ENCODE measurements around the gene USP28. TPM values are rescaled to one million over a fixed set of nuclear protein-coding genes. Genes with fewer than 3 reads are reported as not detected.

USP28 gene
- total RNA-seq, 1 donor from 2014 or later, result 14.2 TPM

- no peak overlapping the region for H3K27ac Mint-ChIP-seq
- Histone ChIP-seq H3K9me3 (ENCODE audit: low read depth) (no peaks in the 10 kb centered on the region), H3K4me2 (no peak overlapping the region), H3K27me3 (no peaks in the 10 kb centered on the region), H3K27ac (no peak overlapping the region), H3K79me2 (ENCODE audit: low read depth) (no peaks in the 10 kb centered on the region), H3K36me3 (no peaks in the 10 kb centered on the region), H3K4me3 (no peak overlapping the region), H2AFZ (replicated peaks) (no peak overlapping the region), H3K4me1 (no peaks in the 10 kb centered on the region), H3F3A (ENCODE audit: low read depth) (no peaks in the 10 kb centered on the region), H3K9ac (no peak overlapping the region), H4K20me1 (ENCODE audit: low read depth) (no peaks in the 10 kb centered on the region)
- no peaks in the 10 kb centered on the region for H3K27me3 Mint-ChIP-seq (ENCODE audit: insufficient read depth, low read depth)
- no peak overlapping the region for H3K4me3 Mint-ChIP-seq
- H3K36me3 Mint-ChIP-seq, result peaks cover 18% of the 10 kb centered on the region
- no peak for DNase-seq (ENCODE audit: low spot score)
- no peaks in the 10 kb centered on the region for H3K9me3 Mint-ChIP-seq
- no peak for TF ChIP-seq EZH2phosphoT487 (IDR thresholded peaks at IDR 0.05)
- TF ChIP-seq, protein P1, sequence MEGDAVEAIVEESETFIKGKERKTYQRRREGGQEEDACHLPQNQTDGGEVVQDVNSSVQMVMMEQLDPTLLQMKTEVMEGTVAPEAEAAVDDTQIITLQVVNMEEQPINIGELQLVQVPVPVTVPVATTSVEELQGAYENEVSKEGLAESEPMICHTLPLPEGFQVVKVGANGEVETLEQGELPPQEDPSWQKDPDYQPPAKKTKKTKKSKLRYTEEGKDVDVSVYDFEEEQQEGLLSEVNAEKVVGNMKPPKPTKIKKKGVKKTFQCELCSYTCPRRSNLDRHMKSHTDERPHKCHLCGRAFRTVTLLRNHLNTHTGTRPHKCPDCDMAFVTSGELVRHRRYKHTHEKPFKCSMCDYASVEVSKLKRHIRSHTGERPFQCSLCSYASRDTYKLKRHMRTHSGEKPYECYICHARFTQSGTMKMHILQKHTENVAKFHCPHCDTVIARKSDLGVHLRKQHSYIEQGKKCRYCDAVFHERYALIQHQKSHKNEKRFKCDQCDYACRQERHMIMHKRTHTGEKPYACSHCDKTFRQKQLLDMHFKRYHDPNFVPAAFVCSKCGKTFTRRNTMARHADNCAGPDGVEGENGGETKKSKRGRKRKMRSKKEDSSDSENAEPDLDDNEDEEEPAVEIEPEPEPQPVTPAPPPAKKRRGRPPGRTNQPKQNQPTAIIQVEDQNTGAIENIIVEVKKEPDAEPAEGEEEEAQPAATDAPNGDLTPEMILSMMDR (IDR thresholded peaks at IDR 0.05), result no peak
- no peak for TF ChIP-seq EZH2 (IDR thresholded peaks at IDR 0.05)
- no peaks in the 10 kb centered on the region for H3K4me1 Mint-ChIP-seq
These were observed 37.4 kb downstream of the USP28 start for GRCh38 chr11:113838005-113838404.

DNA sequence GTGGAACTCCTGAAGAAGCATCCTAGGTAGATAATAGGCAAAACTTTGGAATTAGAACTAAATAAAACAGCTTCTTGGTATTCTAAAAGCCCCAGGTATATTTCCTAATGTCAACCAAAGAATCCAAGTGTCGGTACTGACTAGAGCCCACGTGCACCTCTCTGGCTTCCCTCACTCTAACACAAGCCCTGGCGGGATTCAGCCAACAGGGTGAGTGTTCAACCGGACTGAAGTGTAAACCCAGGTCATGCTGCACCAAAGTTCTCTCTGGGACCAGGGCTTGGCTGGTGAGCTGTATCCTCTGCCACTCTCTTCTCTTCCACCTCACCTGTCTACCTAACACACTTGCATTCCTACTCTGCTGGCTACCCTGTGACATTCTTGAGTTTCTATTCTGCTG lies 40.1 kb downstream of the USP28 start:
- no peaks in the 10 kb centered on the region for H3K4me1 ChIP-seq
- no peaks in the 10 kb centered on the region for H3K79me2 ChIP-seq (ENCODE audit: low read depth)
- H3K9ac ChIP-seq, result no peak overlapping the region
- H3K4me2 ChIP-seq, result no peak overlapping the region
- H3K9me3 Mint-ChIP-seq, result no peaks in the 10 kb centered on the region
- TF ChIP-seq EZH2 (IDR thresholded peaks at IDR 0.05), result no peak
- H3K27ac ChIP-seq, result no peak overlapping the region
- no peak overlapping the region for H2AFZ ChIP-seq (replicated peaks)
- H3K9me3 ChIP-seq (ENCODE audit: low read depth), result no peaks in the 10 kb centered on the region
- H3K27ac Mint-ChIP-seq, result no peak overlapping the region
- H3K36me3 ChIP-seq, result no peaks in the 10 kb centered on the region
- no peaks in the 10 kb centered on the region for H3K4me1 Mint-ChIP-seq
- H3K36me3 Mint-ChIP-seq, result peaks cover 15% of the 10 kb centered on the region
- no peaks in the 10 kb centered on the region for H3K27me3 ChIP-seq
- no peak overlapping the region for H3K4me3 Mint-ChIP-seq
- no peaks in the 10 kb centered on the region for H3F3A ChIP-seq (ENCODE audit: low read depth)
- no peak overlapping the region for H3K4me3 ChIP-seq
- no peaks in the 10 kb centered on the region for H4K20me1 ChIP-seq (ENCODE audit: low read depth)
- DNase-seq (ENCODE audit: low spot score), result no peak
- H3K27me3 Mint-ChIP-seq (ENCODE audit: insufficient read depth, low read depth), result no peaks in the 10 kb centered on the region

GRCh38 chr11:113833151-113833550 lies 42.2 kb downstream of the USP28 start:
- no peak overlapping the region for H3K4me2 ChIP-seq
- no peaks in the 10 kb centered on the region for H3K79me2 ChIP-seq (ENCODE audit: low read depth)
- no peaks in the 10 kb centered on the region for H4K20me1 ChIP-seq (ENCODE audit: low read depth)
- no peak overlapping the region for H3K9ac ChIP-seq
- no peaks in the 10 kb centered on the region for H3K27me3 ChIP-seq
- H3K4me1 ChIP-seq, result no peaks in the 10 kb centered on the region
- H3K4me3 ChIP-seq, result no peak overlapping the region
- H3F3A ChIP-seq (ENCODE audit: low read depth), result no peaks in the 10 kb centered on the region
- no peaks in the 10 kb centered on the region for H3K9me3 ChIP-seq (ENCODE audit: low read depth)
- H3K27ac ChIP-seq, result no peak overlapping the region
- H3K4me3 Mint-ChIP-seq, result no peak overlapping the region
- no peak for DNase-seq (ENCODE audit: low spot score)
- H3K27me3 Mint-ChIP-seq (ENCODE audit: insufficient read depth, low read depth), result no peaks in the 10 kb centered on the region
- H3K9me3 Mint-ChIP-seq, result no peaks in the 10 kb centered on the region
- H2AFZ ChIP-seq (replicated peaks), result no peak overlapping the region
- H3K36me3 Mint-ChIP-seq, result peaks cover 15% of the 10 kb centered on the region
- no peaks in the 10 kb centered on the region for H3K36me3 ChIP-seq
- H3K27ac Mint-ChIP-seq, result no peak overlapping the region
- no peaks in the 10 kb centered on the region for H3K4me1 Mint-ChIP-seq
- TF ChIP-seq, protein P1 (IDR thresholded peaks at IDR 0.05), result no peak
- TF ChIP-seq EZH2 (IDR thresholded peaks at IDR 0.05) (no peak), EZH2phosphoT487 (IDR thresholded peaks at IDR 0.05) (no peak)

GRCh38 chr11:113831314-113831713 lies 44.1 kb downstream of the USP28 start:
- no peak overlapping the region for H3K9ac ChIP-seq
- no peaks in the 10 kb centered on the region for H3K4me1 ChIP-seq
- H2AFZ ChIP-seq (replicated peaks), result no peak overlapping the region
- no peaks in the 10 kb centered on the region for H3K4me1 Mint-ChIP-seq
- no peak overlapping the region for H3K4me3 ChIP-seq
- no peak overlapping the region for H3K27ac ChIP-seq
- H3K36me3 Mint-ChIP-seq, result peaks cover 27% of the 10 kb centered on the region
- H4K20me1 ChIP-seq (ENCODE audit: low read depth), result no peaks in the 10 kb centered on the region
- no peak overlapping the region for H3K4me2 ChIP-seq
- H3K27me3 ChIP-seq, result no peaks in the 10 kb centered on the region
- no peak overlapping the region for H3K4me3 Mint-ChIP-seq
- no peaks in the 10 kb centered on the region for H3F3A ChIP-seq (ENCODE audit: low read depth)
- no peaks in the 10 kb centered on the region for H3K27me3 Mint-ChIP-seq (ENCODE audit: insufficient read depth, low read depth)
- no peak for TF ChIP-seq EZH2phosphoT487 (IDR thresholded peaks at IDR 0.05)
- TF ChIP-seq, protein P1 (IDR thresholded peaks at IDR 0.05), result no peak
- no peak for TF ChIP-seq EZH2 (IDR thresholded peaks at IDR 0.05)
- H3K9me3 ChIP-seq (ENCODE audit: low read depth), result no peaks in the 10 kb centered on the region
- no peak overlapping the region for H3K27ac Mint-ChIP-seq
- no peak for DNase-seq (ENCODE audit: low spot score)
- H3K79me2 ChIP-seq (ENCODE audit: low read depth), result no peaks in the 10 kb centered on the region
- no peaks in the 10 kb centered on the region for H3K9me3 Mint-ChIP-seq
- no peaks in the 10 kb centered on the region for H3K36me3 ChIP-seq
